Skin epidermis (tissue), 12 donors: ENCODE results near the gene PSMA7.
"Not testable (repeated sequence)": the region's sequence is repeated elsewhere in the genome, so short reads cannot be mapped to it uniquely, and the experiment has no call there.

Source experiments
- H3K27ac ChIP-seq, 21 experiments: fragments of 200-600 bp; sonication (generic) in 11 of 21; one replicate each; pipeline ENCODE4 v1.5.0; 2020; ENCODE audit warnings: mild to moderate bottlenecking in 3 of 21, inconsistent platforms in 2 of 21, moderate library complexity in 2 of 21
- H3K4me3 ChIP-seq, 7 experiments: fragments of 200-600 bp; sonication (generic) in 2 of 7; one replicate each; pipeline ENCODE4 v1.5.0; 2020; ENCODE audit warnings: inconsistent platforms in 2 of 7, mild to moderate bottlenecking in 2 of 7, moderate library complexity in 1 of 7

Gene PSMA7

DNA sequence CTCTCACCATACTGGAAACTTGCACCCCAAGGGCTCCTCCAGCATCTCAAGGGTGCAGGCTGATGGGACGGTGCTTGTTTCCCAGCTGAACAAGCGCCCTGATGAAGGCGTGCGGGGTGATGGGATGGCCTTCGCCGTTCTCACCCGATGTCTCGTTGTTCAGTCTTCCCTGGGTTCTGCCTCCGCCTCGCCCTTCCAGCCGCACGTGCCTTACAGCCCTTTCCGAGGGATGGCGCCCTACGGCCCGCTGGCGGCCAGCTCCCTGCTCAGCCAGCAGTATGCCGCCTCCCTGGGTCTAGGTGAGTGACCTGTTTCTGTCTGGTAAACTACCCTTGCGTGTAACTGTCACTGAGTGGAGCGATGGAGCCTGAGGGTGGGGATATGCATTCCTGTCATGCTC is 17.1 kb downstream of the PSMA7 start:
- H3K27ac ChIP-seq: no peak overlapping the region
- no peak overlapping the region for H3K4me3 ChIP-seq

DNA sequence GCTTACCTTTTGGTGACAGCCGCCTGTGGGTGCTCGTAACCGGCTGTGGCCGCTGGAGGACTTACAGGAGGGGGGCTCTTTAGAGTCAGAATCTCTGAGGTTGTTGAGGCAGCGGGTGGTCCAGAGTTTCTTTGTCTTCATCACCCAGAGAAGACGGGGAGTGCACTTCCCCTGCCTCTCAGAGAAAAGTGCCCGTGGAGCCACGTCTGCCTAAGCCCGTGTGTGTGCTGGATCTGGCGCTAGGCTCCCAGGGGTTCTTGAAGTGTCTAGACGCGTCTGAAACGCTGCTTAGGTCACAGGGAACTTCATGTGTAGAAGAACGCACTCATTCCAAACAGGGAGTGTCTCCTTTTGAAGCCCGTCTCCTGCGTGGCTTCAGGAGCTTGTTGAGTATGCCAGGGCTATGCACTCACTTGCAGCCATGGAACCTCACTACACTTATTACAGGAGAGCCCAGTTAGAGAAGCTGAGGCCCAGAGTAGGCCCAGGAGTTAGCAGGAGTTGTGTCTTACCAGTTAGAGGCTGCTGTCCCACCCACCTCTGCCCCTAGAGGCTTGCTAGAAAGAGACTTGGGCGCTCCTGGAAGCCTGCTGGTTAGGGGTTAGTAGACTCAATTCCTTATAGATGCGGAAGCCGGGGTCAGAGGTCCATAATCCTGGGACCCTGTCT is 19.6 kb downstream of the PSMA7 start:
- Histone ChIP-seq H3K4me3 (peak overlapping the region; percentile 72 to 96 (median 90)), H3K27ac (peak overlapping the region in 16 of 21 experiments; percentile 8 to 96 (median 88))

- peak overlapping the region; percentile 42 to 96 (median 87) for H3K27ac ChIP-seq
- H3K4me3 ChIP-seq: peak overlapping the region; percentile 72 to 96 (median 90)
Measured at GRCh38 chr20:62122654-62123449, 20.3 kb downstream of the PSMA7 start.

DNA sequence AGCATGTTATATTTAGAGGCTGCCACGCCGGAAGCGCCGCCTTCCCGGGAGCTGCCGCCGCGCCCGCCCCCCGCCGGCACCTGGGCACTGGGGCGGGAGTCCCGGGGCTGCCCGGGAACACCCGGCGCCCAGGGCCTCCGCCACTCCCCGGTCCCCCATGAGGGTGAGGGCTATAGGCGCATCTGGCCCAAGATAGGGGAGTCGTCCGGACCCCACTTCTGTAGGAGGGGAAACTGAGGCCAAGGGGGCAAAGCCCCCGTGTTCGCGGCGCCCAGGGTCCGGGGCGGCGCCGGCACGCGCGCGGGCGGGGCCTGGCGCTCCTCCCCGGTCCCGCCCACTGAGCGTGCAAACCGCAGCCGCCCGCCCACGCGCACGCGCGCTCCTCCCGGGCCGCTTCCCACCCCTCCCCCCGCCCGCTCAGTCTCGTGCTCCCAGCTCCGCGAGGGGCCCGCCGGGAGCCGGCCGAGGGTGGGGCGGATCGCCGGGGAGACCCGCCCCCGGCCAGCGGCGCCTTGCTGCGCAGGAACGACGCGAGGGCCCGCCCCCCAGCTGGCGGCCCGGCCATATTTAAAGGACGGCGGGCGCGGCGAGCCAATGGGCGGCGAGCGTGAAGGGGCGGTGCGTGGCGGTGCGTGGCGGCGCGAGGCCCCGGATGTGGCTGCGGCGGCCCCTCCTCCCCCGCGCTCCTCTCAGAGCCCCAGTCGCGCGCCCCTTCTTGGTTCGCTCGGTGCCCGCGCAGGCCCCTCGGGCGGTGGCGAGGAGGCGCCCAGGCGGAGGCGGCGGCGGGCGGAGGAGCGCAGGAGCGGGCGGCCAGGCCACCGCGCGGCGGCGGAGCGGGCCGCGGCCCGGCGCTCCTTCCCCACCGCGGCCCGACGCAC is 21.2 kb downstream of the PSMA7 start, which contains the start of gene LSM14B:
Gene LSM14B (plus strand): TSS at position 700 of the 878 bp plus-strand sequence. CDS start 192 bp downstream, outside the sequence.
- peak within 1 kb of the TSS; percentile 51 to 97 (median 89) for H3K27ac ChIP-seq
- peak within 1 kb of the TSS; percentile 75 to 96 (median 90) for H3K4me3 ChIP-seq

DNA sequence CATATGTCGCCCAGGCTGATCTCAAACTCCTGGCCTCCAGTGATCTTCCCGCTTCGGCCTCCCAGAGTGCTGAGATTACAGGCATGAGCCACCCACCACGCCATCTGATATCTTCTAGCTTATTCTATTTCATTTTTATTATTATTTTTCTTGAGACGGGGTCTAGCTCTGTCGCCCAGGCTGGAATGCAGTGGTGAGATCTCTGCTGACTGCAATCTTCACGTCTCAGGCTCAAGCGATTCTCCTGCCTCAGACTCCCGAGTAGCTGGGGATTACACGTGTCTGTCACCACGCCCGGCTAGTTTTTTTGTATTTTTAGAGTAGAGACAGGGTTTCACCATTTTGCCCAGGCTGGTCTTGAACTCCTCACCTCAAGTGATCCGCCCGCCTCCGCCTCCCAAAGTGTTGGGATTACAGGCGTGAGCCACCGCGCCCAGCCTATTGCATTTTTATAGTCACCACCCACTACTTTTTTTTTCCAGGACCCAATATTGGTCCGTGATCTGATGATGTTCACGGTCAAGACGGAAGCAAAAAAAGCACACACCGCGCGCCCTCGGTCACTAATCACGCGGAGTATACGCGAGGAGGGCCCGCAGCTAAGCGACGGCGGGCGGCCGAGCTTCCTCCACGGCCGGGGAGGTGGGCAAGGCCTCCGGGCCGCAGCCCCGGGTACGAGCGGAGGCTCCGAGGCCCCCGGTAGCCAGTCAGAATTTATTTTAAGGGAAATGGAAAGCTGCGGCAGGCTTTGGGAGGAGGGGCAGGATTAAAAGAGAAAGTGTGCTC is 22.0 kb downstream of the PSMA7 start:
- peak overlapping the region; percentile 75 to 96 (median 90) for H3K4me3 ChIP-seq
- H3K27ac ChIP-seq: peak overlapping the region; percentile 51 to 97 (median 89)

GRCh38 chr20:62120365-62120762 is 22.8 kb downstream of the PSMA7 start:
- Histone ChIP-seq H3K4me3 (no peak overlapping the region), H3K27ac (no peak overlapping the region)

GRCh38 chr20:62119591-62120364 is 23.4 kb downstream of the PSMA7 start:
- no peak overlapping the region for H3K27ac ChIP-seq

GRCh38 chr20:62119115-62119514 is 24.1 kb downstream of the PSMA7 start:
- Histone ChIP-seq H3K4me3 (no peak overlapping the region), H3K27ac (no peak overlapping the region)

More at GRCh38 chr20:62119591-62120364, 23.4 kb downstream of the PSMA7 start:
- no peak overlapping the region for H3K4me3 ChIP-seq

DNA sequence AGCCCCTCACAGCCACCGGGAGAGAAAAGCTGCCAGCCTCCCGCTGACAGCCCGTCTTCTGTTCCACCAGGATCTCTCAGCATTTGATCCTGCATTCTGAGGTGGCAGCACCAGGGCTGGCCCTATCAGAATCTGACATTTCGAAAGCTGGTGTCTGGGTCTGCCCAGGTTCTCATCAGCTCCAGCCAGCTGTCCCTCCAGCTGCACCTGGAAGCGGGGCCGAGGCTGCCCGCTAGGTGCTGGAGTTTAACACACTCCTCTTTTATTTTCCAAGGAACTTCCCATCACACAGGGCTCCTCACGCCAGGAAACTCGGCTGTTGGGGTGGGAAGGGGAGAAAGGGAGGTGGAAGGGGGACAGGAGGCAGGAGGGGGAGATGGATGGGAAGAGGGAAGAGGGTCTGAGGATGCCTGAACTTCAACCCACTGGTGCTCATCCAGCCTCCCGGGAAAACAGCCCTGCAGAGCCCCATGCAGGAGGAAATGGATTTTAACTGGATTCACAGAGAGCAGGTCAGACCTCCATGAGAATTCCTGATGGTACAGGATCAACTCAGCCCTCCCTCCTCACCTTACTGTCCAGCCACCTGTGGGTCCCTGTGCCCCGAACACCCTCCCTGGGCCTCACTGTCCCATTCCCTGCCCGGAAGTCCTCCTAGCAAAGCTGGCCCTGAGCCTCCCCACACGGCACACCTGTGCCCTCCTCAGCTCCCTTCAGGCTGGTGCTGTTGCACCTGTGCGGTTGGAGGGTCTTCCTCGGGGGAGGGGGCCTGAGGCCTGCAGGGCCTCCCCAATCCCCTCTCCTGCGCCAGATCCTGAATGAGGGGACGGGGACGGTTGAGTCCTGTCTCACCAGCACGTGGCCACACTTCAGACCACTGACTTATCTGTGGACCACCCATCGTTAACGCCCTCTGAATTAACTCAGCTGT is 24.8 kb downstream of the PSMA7 start:
- Histone ChIP-seq H3K27ac (peak overlapping the region in 3 of 21 experiments; percentile 16 to 65 (median 60)), H3K4me3 (no peak overlapping the region)

DNA sequence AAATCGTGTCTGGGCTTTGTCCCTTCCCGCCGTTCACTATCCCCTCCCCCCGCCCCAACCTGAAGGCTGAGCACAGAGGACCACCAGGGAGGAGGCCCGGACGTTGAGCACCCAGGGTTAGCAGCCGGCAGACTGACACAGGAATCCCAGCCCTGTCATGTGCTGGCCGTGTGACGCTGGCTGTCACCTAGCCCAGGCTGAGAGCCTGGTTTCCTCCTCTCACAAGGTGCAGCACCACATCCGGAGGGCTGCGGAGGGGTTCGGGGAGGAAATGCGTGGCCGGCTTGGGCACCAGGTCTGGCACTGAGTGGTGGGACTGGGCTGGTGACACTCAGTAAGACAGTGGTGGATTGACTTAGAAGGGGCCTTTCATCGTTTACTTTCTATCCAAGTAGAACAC is 25.5 kb downstream of the PSMA7 start:
- H3K27ac ChIP-seq: peak overlapping the region in 3 of 21 experiments; percentile 16 to 65 (median 60)

DNA sequence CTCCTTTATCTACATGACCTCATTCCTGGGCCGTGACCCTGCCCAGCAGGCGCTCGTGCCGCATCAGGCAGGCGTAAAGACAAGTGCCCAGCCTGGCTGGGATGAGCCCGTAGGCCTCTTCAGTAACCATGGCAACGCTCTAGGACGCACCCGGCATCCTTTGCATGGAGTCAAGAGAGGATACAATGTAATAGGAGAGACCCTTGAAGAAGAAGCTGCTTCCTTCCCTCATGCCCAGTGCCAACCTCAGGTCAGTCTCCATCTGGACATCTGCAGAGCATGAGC is 25.9 kb downstream of the PSMA7 start:
- H3K4me3 ChIP-seq: no peak overlapping the region
- peak overlapping the region in 1 of 21 experiments; percentile 60 for H3K27ac ChIP-seq

More for the DNA sequence above, 25.5 kb downstream of the PSMA7 start:
- no peak overlapping the region for H3K4me3 ChIP-seq

DNA sequence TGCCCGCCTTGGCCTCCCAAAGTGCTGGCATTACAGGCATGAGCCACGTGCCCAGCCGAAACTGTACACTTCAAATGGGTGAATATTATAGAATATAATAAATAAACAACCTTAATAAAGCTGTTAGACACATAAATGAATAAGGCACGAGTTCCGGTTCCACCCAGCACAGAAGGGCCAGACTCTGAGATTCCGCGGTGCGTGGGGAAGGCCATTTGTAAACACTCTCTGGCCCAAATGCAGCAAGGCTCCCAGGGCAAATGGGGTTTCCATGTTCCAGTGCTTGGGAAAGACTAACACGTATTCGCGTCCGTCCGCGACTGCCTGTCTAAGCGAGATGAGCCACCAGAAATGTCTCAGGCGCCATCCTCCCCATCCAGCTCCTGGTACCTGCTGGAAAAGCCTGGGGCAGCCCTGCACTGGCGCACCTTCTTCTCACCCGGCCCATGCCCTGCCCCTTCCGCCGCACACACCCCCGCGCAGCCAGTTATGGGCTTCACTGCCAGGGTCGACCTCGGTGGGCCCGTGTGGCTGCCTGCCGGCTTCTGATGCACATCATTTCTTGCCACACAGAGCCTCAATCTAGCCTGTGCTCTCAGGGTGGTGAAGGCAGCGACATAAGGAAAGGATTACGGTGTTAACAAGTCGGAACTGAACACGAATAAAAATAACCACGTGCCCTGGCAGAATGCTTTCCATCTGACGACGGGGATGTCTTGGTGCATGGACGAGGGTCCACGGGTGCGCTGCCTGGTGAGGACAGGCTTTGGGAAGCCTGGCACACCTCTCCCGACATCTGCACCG is 26.4 kb downstream of the PSMA7 start:
- H3K4me3 ChIP-seq: no peak overlapping the region

DNA sequence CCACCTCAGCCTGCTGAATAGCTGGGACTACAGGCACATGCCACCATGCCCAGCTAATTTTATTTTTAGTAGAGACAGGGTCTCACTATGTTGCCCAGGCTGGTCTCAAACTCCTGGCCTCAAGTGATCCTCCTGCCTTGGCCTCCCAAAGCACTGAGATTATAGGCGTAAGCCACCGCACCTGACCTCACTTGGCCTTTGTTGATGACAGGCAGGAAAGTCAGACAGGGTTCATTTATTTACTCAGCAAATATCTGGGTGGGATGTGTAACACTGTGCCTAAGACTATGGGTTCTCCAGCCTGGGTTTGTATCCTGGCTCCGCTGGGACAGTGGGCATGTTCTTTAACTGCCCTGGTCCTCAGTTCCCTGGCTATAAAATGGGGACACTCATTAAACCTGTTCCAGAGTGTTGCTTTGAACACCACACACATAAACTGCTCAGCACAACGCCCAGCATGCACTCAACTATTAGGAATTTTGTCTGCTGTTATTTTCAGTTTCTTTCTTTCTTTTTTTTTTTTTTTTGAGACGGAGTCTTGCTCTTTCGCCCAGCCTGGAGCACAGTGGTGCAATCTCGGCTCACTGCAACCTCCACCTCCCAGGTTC is 27.3 kb downstream of the PSMA7 start:
- not testable (repeated sequence) for H3K4me3 ChIP-seq, H3K27ac ChIP-seq

More for the DNA sequence above, 26.4 kb downstream of the PSMA7 start:
- H3K27ac ChIP-seq: no peak overlapping the region

DNA sequence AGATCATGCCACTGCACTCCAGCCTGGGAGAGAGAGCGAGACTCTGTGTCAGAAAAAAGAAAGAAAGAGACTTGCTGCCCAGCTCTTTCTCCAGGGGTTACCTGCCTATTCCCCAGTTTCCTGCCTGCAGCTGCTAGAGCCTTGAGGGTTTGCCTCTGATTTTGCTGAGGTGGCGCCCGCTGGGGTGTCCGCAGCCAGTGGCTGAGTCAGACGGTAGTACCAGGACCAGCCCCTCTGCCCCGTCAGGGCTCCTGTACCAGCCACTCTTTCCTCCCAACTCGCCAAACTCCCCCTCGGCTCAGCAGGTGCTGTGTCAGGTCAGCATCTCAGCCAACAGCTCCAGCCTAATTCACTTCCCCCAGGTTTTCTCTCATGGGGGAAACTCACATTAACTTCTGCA is 28.3 kb downstream of the PSMA7 start:
- Histone ChIP-seq H3K27ac (no peak overlapping the region), H3K4me3 (no peak overlapping the region)

- no peak overlapping the region for H3K4me3 ChIP-seq
- no peak overlapping the region for H3K27ac ChIP-seq
Measured at GRCh38 chr20:62112368-62112767, 30.8 kb downstream of the PSMA7 start.

DNA sequence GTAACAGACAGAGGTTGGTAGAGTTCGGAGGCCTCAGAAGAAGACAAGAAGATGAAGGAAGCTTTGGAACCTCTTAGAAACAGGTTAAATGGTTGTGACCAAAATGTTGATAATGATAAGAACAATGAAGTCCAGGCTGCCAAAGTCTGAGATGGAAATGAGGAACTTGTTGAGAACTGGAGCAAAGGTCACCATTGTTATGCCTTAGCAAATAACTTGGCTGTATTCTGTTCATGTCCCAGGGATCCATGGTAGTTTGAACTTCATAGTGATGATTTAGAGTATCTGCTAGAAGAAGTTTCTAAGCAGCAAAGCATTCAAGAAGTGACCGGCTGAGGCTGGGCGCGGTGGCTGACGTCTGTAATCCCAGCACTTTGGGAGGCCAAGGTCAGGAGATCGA is 32.0 kb downstream of the PSMA7 start:
- H3K4me3 ChIP-seq: no peak overlapping the region
- no peak overlapping the region for H3K27ac ChIP-seq
